HG02852 (cell line): ENCODE measurements around the gene HAPLN1.
"Not testable (repeated sequence)": the region's sequence is repeated elsewhere in the genome, so short reads cannot be mapped to it uniquely, and the experiment has no call there.

Experiments used
- ATAC-seq: cut with Tn5 transposase; IDR thresholded peaks from one replicate; pipeline ENCODE4 v1.9.1; 2021; ENCODE audit warnings: mild to moderate bottlenecking, moderate library complexity; ENCODE audit not compliant: unreplicated experiment

HAPLN1 gene

GRCh38 chr5:83720836-83721537, at the start of gene HAPLN1:
HAPLN1 (minus strand) TSS chr5:83720855; CDS start chr5:83673523, 47,332 bp downstream.
- ATAC-seq = no peak

GRCh38 chr5:83767409-83767992, 46.8 kb upstream of the HAPLN1 start:
- ATAC-seq = no peak

- ATAC-seq = no peak
Observed at GRCh38 chr5:83764101-83764500, 43.4 kb upstream of the HAPLN1 start.

- no peak for ATAC-seq
Observed at GRCh38 chr5:83760579-83760978, 39.9 kb upstream of the HAPLN1 start.

- no peak for ATAC-seq
Observed at GRCh38 chr5:83752700-83753099, 32.0 kb upstream of the HAPLN1 start.

GRCh38 chr5:83751201-83751600, 30.5 kb upstream of the HAPLN1 start:
- no peak for ATAC-seq

- no peak for ATAC-seq
Observed at GRCh38 chr5:83750749-83751148, 30.1 kb upstream of the HAPLN1 start.

- no peak for ATAC-seq
Observed at GRCh38 chr5:83745816-83746215, 25.2 kb upstream of the HAPLN1 start.

- no peak for ATAC-seq
Observed at GRCh38 chr5:83744821-83745220, 24.2 kb upstream of the HAPLN1 start.

GRCh38 chr5:83742089-83742488, 21.4 kb upstream of the HAPLN1 start:
- ATAC-seq = no peak

GRCh38 chr5:83741571-83741970, 20.9 kb upstream of the HAPLN1 start:
- ATAC-seq = no peak

GRCh38 chr5:83740741-83741140, 20.1 kb upstream of the HAPLN1 start:
- ATAC-seq = peak; percentile 77

GRCh38 chr5:83736169-83736568, 15.5 kb upstream of the HAPLN1 start:
- not testable (repeated sequence) for ATAC-seq

- not testable (repeated sequence) for ATAC-seq
Observed at GRCh38 chr5:83735058-83735457, 14.4 kb upstream of the HAPLN1 start.

- ATAC-seq = peak; percentile 69
Observed at GRCh38 chr5:83731638-83732037, 11.0 kb upstream of the HAPLN1 start.

- ATAC-seq = no peak
Observed at GRCh38 chr5:83729362-83729761, 8.7 kb upstream of the HAPLN1 start.

- no peak for ATAC-seq
Observed at GRCh38 chr5:83726912-83727311, 6.3 kb upstream of the HAPLN1 start.

- ATAC-seq = no peak
Observed at GRCh38 chr5:83724935-83725334, 4.3 kb upstream of the HAPLN1 start.

GRCh38 chr5:83724001-83724400, 3.3 kb upstream of the HAPLN1 start:
- no peak for ATAC-seq

GRCh38 chr5:83723031-83723430, 2.4 kb upstream of the HAPLN1 start:
- ATAC-seq = no peak

GRCh38 chr5:83721953-83722901, 1.6 kb upstream of the HAPLN1 start:
- ATAC-seq = peak; percentile 78
